HepG2 (cell line): Measurements from ENCODE around the gene TUT1. TPM values are rescaled to one million over a fixed set of nuclear protein-coding genes. Genes with fewer than 3 reads are reported as not detected.

Experiments
- ATAC-seq: fragments of 200-7000 bp; cut with Tn5 transposase; 3 replicates; pipeline ENCODE4 v1.9.1; 2020; ENCODE audit warnings: mild to moderate bottlenecking, moderate library complexity
- BruUV-seq: library from RNA; stranded (reverse); fragments of 400-500 nt; replicated peaks from 2 replicates; lab custom pipeline; 2021; lab: Mats Ljungman, UMichigan
- CTCF ChIA-PET: fragments of 300-600 bp; formaldehyde crosslinking; extraction: SDS; loops from one replicate; lab custom pipeline; 2021; ENCODE audit warnings: low total read pairs, inconsistent platforms, low intra/inter-chr PET ratio; lab: Yijun Ruan, JAX
- POLR2A ChIA-PET: fragments of 350-600 bp; sonication (Branson Sonifier 250); formaldehyde crosslinking; loops from one replicate; lab custom pipeline; 2020; ENCODE audit warnings: antibody characterized with exemption, inconsistent platforms; lab: Yijun Ruan, JAX
- DNase-seq: peaks from one replicate; pipeline ENCODE4 v3.0.0-alpha.2; 2015; ENCODE audit warnings: low spot score
- FAIRE-seq: peaks from 3 replicates; lab custom pipeline; 2011; peaks lifted over from hg19 to GRCh38; lab: Jason Lieb, UNC
- H2AFZ ChIP-seq: one replicate; pipeline ENCODE4 v1.6.1; 2011; ENCODE audit warnings: low read length, inconsistent platforms
- H3K27ac ChIP-seq: fragments of 300-600 bp; 3 replicates; pipeline ENCODE4 v1.8.0; 2011; ENCODE audit warnings: mixed run types, mild to moderate bottlenecking, mixed read lengths, low read length, inconsistent platforms; ENCODE audit not compliant: insufficient read depth; ENCODE audit errors: extremely low read length
- H3K27me3 ChIP-seq, 2 experiments: fragments of 200-600 bp in 1 of 2; 2 replicates in 1 of 2; 3 replicates in 1 of 2; pipeline versions ENCODE4 v1.6.0 to v1.8.0; 2011; ENCODE audit warnings: low read length in 2 of 2, mild to moderate bottlenecking in 2 of 2, moderate library complexity in 2 of 2, inconsistent platforms in 1 of 2; ENCODE audit not compliant: insufficient read depth in 2 of 2, control insufficient read depth in 1 of 2
- H3K36me3 ChIP-seq, 2 experiments: fragments of 200-600 bp in 1 of 2; replicated peaks in 1 of 2; 2 replicates in 1 of 2; 3 replicates in 1 of 2; pipeline versions ENCODE4 v1.5.1 to v1.8.0; 2011; ENCODE audit warnings: low read length in 2 of 2, inconsistent platforms in 1 of 2; ENCODE audit not compliant: insufficient read depth in 2 of 2, control insufficient read depth in 1 of 2
- H3K4me1 ChIP-seq: 2 replicates; pipeline ENCODE4 v1.5.1; 2012; ENCODE audit warnings: low read length, inconsistent platforms; ENCODE audit not compliant: insufficient read depth
- H3K4me2 ChIP-seq: 2 replicates; pipeline ENCODE4 v1.6.0; 2011; ENCODE audit warnings: low read depth, low read length, inconsistent platforms
- H3K4me3 ChIP-seq, 3 experiments: fragments of 200-600 bp in 1 of 3; sonication (generic), shearing (Covaris generic) in 1 of 3; replicated peaks in 1 of 3; 2 replicates each; pipeline ENCODE4 v1.5.1; 2011 to 2016; ENCODE audit warnings: low read length in 3 of 3, inconsistent platforms in 2 of 3, low read depth in 2 of 3, mild to moderate bottlenecking in 2 of 3, control low read depth in 1 of 3, mixed read lengths in 1 of 3; ENCODE audit not compliant: insufficient read depth in 1 of 3
- H3K79me2 ChIP-seq: one replicate; pipeline ENCODE4 v1.6.1; 2011; ENCODE audit warnings: low read length, inconsistent platforms; ENCODE audit not compliant: insufficient read depth
- H3K9ac ChIP-seq: 2 replicates; pipeline ENCODE4 v1.6.0; 2011; ENCODE audit warnings: mild to moderate bottlenecking, low read depth, low read length, inconsistent platforms; ENCODE audit not compliant: insufficient read depth
- H3K9me3 ChIP-seq: 2 replicates; pipeline ENCODE4 v1.5.1; 2012; ENCODE audit warnings: mild to moderate bottlenecking, low read length
- H4K20me1 ChIP-seq: 2 replicates; pipeline ENCODE4 v1.6.0; 2011; ENCODE audit warnings: inconsistent platforms, mild to moderate bottlenecking, low read length, moderate library complexity; ENCODE audit not compliant: insufficient read depth
- BORCS8-MEF2B ChIP-seq: sonication (generic); formaldehyde crosslinking; IDR thresholded peaks from 2 replicates; pipeline ENCODE4 v1.8.0; 2022; ENCODE audit warnings: mild to moderate bottlenecking, missing genetic modification reagents
- EEA1 ChIP-seq: sonication (generic); formaldehyde crosslinking; IDR thresholded peaks from 2 replicates; pipeline ENCODE4 v1.5.1; 2020; ENCODE audit warnings: mild to moderate bottlenecking, missing genetic modification reagents, borderline replicate concordance
- ERF ChIP-seq: IDR thresholded peaks from 2 replicates; pipeline ENCODE4 v1.6.1; 2018; ENCODE audit warnings: missing biosample characterization, missing genetic modification reagents
- KDM1A ChIP-seq: IDR thresholded peaks from 2 replicates; pipeline ENCODE4 v1.6.1; 2016; ENCODE audit warnings: missing compliant biosample characterization
- MBD4 ChIP-seq: IDR thresholded peaks from 2 replicates; pipeline ENCODE4 v1.6.1; 2012; ENCODE audit warnings: low read length, inconsistent platforms, borderline replicate concordance
- MIER3 ChIP-seq: IDR thresholded peaks from 2 replicates; pipeline ENCODE4 v1.6.1; 2016; ENCODE audit warnings: missing compliant biosample characterization, borderline replicate concordance
- MTA1 ChIP-seq: sonication (generic); formaldehyde crosslinking; IDR thresholded peaks from 2 replicates; pipeline ENCODE4 v1.4.0; 2020; ENCODE audit warnings: missing genetic modification reagents, mild to moderate bottlenecking, borderline replicate concordance
- PHF8 ChIP-seq: sonication (generic); formaldehyde crosslinking; IDR thresholded peaks from 2 replicates; pipeline ENCODE4 v1.5.0; 2020; ENCODE audit warnings: missing genetic modification reagents
- POLR2AphosphoS2 ChIP-seq: IDR thresholded peaks from 2 replicates; pipeline ENCODE4 v1.6.1; 2011; ENCODE audit warnings: low read depth, low read length, improper control_type of control experiment
- SALL2 ChIP-seq: sonication (generic); formaldehyde crosslinking; IDR thresholded peaks from 2 replicates; pipeline ENCODE4 v1.8.1; 2023; ENCODE audit warnings: mild to moderate bottlenecking, missing genetic modification reagents, inconsistent platforms
- TAF1 ChIP-seq: sonication (generic); formaldehyde crosslinking; IDR thresholded peaks from 2 replicates; pipeline ENCODE4 v1.4.0; 2020; ENCODE audit warnings: missing genetic modification reagents
- YEATS4 ChIP-seq: sonication (generic); formaldehyde crosslinking; IDR thresholded peaks from 2 replicates; pipeline ENCODE4 v1.4.0; 2020; ENCODE audit warnings: missing genetic modification reagents, borderline replicate concordance
- ZBTB7B ChIP-seq: sonication (generic); formaldehyde crosslinking; IDR thresholded peaks from 2 replicates; pipeline ENCODE4 v1.4.0; 2020; ENCODE audit warnings: missing genetic modification reagents
- ZFY ChIP-seq: sonication (generic); formaldehyde crosslinking; IDR thresholded peaks from 2 replicates; pipeline ENCODE4 v1.4.0; 2020; ENCODE audit warnings: missing genetic modification reagents
- ZNF572 ChIP-seq: sonication (generic); formaldehyde crosslinking; IDR thresholded peaks from 2 replicates; pipeline ENCODE4 v1.5.1; 2020; ENCODE audit warnings: mild to moderate bottlenecking, missing genetic modification reagents
- ZNF619 ChIP-seq: sonication (generic); formaldehyde crosslinking; IDR thresholded peaks from 2 replicates; pipeline ENCODE4 v1.4.0; 2020; ENCODE audit warnings: mild to moderate bottlenecking, missing genetic modification reagents
- ZNF678 ChIP-seq: sonication (generic); formaldehyde crosslinking; IDR thresholded peaks from 2 replicates; pipeline ENCODE4 v1.4.0; 2020; ENCODE audit warnings: mild to moderate bottlenecking, missing genetic modification reagents
- WGBS: methylation state at CpG from one replicate; pipeline ENCODE4 v1.1.6; 2017; ENCODE audit warnings: low lambda C conversion rate; 5-methylcytosine and 5-hydroxymethylcytosine counted together
- in situ Hi-C: cut with HindIII; loops from 2 replicates; pipeline ENCODE4 v1.10.0; 2017; ENCODE audit warnings: low pct_unique_long_range_greater_than_20kb; ENCODE audit not compliant: extremely low pct_ligation_motif_present
- intact Hi-C: fragments of 100-400 bp; cut with micrococcal nuclease; formaldehyde crosslinking; loops from one replicate; pipeline ENCODE4 v1.10.0; 2022; ENCODE audit not compliant: unreplicated experiment
- polyA plus RNA-seq, 8 experiments: library from polyadenylated mRNA; depleted of rRNA in 3 of 8; stranded (reverse) in 7 of 8; unstranded in 1 of 8; fragments of >200 nt; fragmentation: Illumina TruSeq in 4 of 8; extraction: Trizol in 4 of 8; gene quantifications; 2 replicates each; pipeline versions ENCODE4 v1.2.1 to v1.2.3, GENCODE V29; 2011 to 2016; ENCODE audit warnings: low read depth in 4 of 8, missing spikeins in 1 of 8, mixed read lengths in 1 of 8; ENCODE audit not compliant: insufficient read depth in 1 of 8
- total RNA-seq, 5 experiments: library from RNA; depleted of rRNA; stranded (reverse); fragments of >200 nt; fragmentation: Illumina TruSeq; extraction: Trizol; gene quantifications; 2 replicates each; pipeline ENCODE4 v1.2.3, GENCODE V29; 2016; ENCODE audit warnings: low read depth in 1 of 5
- TF ChIP-seq, protein P1 (sequence below): IDR thresholded peaks from 2 replicates; pipeline ENCODE4 v1.6.1; 2016; ENCODE audit warnings: mild to moderate bottlenecking, missing biosample characterization, missing genetic modification reagents
- TF ChIP-seq, protein P2 (sequence below): sonication (generic); formaldehyde crosslinking; IDR thresholded peaks from 2 replicates; pipeline ENCODE4; 2020; ENCODE audit warnings: missing genetic modification reagents, mild to moderate bottlenecking, borderline replicate concordance

The TUT1 gene
- total and polyA plus RNA-seq, 2 of the 13 experiments (the other 11 are each of a cell fraction or from before 2014, with no cell fraction given), result 9.7 to 14.3 TPM

DNA sequence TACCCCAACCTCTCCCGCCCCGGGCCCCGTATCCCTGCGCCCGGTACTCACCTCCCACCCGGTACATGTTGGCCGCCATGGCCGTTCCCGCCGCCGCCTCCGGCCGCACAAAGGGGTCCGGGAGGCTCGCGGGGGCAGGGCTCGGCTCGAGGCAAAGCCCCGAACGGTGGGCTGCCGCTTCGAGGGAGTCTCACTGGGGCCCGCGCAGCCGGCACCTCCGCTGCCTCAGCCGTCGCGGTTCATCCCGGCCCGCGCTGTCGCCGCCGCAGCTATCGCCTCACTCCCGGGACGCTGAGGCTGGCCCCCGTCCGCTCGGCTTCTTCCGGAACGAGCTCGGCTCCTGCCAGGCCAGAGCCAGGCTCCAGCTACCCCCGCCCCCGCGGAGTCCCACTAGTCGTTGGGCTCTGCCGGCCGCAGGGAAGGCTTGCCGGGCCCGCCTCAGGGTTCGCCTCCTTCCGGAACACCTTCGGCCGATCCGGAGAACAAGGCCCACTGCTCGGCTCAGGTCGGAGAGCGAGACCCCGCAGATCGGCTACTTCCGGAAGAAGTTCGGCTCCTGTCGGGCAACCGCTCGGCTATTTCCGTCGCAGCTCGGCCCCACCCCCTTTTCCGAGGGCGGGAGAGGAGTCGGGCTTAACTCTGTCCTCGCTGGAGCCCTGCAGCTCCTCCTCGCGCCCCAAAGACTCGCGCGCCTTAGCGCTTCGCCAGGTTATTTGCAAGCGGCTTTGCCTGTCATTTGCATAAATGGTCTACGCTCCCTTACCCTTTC lies 10.2 kb upstream of the TUT1 start, which contains the start of gene MTA2:
TSS of gene MTA2 (minus strand) at position 494 of the 769 bp plus-strand sequence. CDS start at position 79, 415 bp downstream.
- peak; percentile 93 for ATAC-seq
- Histone ChIP-seq H3K4me1 (peaks cover 43% of the 10 kb centered on the region), H3K27ac (peak within 1 kb of the TSS; percentile 88), H3K4me3 (peak within 1 kb of the TSS; percentile 91 to 94 (median 94)), H3K79me2 (peaks cover 33% of the 10 kb centered on the region), H3K27me3 (no peaks in the 10 kb centered on the region; a peak in 1 of 5 replicates), H2AFZ (no peak within 1 kb of the TSS), H3K9me3 (no peaks in the 10 kb centered on the region), H3K4me2 (peak within 1 kb of the TSS; percentile 97), H4K20me1 (no peaks in the 10 kb centered on the region), H3K9ac (peak within 1 kb of the TSS; percentile 99), H3K36me3 (peaks cover 10 to 21% of the 10 kb centered on the region in 2 experiments; a peak in 4 of 5 replicates)
- under 1% methylated on average over 14 of the region's 83 CpGs for WGBS
- BruUV-seq, result TSS peak; percentile 80
- CTCF ChIA-PET, result no interaction called here
- intact Hi-C loops, result no loop called here
- POLR2A ChIA-PET, result interaction anchor here (0.7 to 3.8 kb wide), 23 partner anchors 10 to 280 kb away, joined by 3 to 137 read pairs (median 6); partner anchors contain the start of genes AHNAK, B3GAT3, C11orf98 and CSKMT
- peak; percentile 94 for DNase-seq
- in situ Hi-C loops, result no loop called here
- FAIRE-seq, result peak; percentile 81
- TF ChIP-seq ZBTB7B (CRISPR knock-in tag) (0 out of 2 replicates have a peak, but pooled peaks have one; percentile 31), KDM1A (CRISPR knock-in tag) (no peak), ZNF572 (no peak), POLR2AphosphoS2 (no peak), PHF8 (CRISPR knock-in tag) (peak; percentile 71), MIER3 (CRISPR knock-in tag) (peak; percentile 73; the same call in 1 of the 2 replicates), ZNF678 (CRISPR knock-in tag) (peak; percentile 86), YEATS4 (CRISPR knock-in tag) (peak; percentile 60; the same call in 1 of the 2 replicates), TAF1 (peak; percentile 73), MTA1 (CRISPR knock-in tag) (no peak), MBD4 (no peak), ERF (peak; percentile 41; the same call in 1 of the 2 replicates), SALL2 (peak; percentile 34; the same call in 1 of the 2 replicates), BORCS8-MEF2B (CRISPR knock-in tag) (0 out of 2 replicates have a peak, but pooled peaks have one; percentile 10), EEA1 (0 out of 2 replicates have a peak, but pooled peaks have one; percentile 30), ZFY (CRISPR knock-in tag) (peak; percentile 85), ZNF619 (0 out of 2 replicates have a peak, but pooled peaks have one; percentile 35)
- TF ChIP-seq, protein P1, sequence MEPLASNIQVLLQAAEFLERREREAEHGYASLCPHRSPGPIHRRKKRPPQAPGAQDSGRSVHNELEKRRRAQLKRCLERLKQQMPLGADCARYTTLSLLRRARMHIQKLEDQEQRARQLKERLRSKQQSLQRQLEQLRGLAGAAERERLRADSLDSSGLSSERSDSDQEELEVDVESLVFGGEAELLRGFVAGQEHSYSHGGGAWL (CRISPR knock-in tag), result peak; percentile 79
- TF ChIP-seq, protein P2, sequence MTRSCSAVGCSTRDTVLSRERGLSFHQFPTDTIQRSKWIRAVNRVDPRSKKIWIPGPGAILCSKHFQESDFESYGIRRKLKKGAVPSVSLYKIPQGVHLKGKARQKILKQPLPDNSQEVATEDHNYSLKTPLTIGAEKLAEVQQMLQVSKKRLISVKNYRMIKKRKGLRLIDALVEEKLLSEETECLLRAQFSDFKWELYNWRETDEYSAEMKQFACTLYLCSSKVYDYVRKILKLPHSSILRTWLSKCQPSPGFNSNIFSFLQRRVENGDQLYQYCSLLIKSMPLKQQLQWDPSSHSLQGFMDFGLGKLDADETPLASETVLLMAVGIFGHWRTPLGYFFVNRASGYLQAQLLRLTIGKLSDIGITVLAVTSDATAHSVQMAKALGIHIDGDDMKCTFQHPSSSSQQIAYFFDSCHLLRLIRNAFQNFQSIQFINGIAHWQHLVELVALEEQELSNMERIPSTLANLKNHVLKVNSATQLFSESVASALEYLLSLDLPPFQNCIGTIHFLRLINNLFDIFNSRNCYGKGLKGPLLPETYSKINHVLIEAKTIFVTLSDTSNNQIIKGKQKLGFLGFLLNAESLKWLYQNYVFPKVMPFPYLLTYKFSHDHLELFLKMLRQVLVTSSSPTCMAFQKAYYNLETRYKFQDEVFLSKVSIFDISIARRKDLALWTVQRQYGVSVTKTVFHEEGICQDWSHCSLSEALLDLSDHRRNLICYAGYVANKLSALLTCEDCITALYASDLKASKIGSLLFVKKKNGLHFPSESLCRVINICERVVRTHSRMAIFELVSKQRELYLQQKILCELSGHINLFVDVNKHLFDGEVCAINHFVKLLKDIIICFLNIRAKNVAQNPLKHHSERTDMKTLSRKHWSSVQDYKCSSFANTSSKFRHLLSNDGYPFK (CRISPR knock-in tag), result peak; percentile 33; the same call in 1 of the 2 replicates
